ENCODE measurements around the gene GNLY.

Gene GNLY

DNA sequence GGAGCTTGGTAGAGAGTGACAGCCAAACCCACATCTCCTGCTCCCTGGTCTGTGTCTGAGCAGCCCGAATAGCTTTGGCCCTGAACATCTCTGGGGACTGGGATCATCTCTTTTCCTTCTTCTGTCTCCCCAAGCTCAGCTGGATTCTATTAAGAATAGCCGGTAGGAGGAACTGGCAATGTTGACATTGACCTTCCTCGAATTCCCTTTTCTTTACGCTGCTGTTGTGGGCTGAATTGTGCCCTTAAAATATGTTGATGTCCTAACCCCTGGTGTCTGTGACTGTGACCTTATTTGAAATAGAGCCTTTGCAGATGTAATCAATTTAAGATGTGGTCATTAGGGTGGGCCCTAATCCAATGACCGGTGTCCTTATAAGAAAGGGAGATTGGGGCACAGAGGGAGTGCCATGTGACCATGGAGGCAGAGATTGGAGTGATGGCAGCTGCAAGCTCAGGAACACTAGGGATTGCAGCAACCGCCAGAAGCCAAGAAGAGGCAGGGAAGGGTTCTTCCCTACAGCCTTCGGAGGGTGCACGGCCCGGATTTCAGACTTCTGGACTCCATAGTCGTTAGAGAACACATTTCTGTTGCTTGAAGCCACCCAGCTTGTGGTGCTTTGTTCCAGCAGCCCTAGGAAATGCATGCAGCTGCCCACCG is 20.3 kb upstream of the GNLY start:
- TF ChIP-seq, protein P1, sequence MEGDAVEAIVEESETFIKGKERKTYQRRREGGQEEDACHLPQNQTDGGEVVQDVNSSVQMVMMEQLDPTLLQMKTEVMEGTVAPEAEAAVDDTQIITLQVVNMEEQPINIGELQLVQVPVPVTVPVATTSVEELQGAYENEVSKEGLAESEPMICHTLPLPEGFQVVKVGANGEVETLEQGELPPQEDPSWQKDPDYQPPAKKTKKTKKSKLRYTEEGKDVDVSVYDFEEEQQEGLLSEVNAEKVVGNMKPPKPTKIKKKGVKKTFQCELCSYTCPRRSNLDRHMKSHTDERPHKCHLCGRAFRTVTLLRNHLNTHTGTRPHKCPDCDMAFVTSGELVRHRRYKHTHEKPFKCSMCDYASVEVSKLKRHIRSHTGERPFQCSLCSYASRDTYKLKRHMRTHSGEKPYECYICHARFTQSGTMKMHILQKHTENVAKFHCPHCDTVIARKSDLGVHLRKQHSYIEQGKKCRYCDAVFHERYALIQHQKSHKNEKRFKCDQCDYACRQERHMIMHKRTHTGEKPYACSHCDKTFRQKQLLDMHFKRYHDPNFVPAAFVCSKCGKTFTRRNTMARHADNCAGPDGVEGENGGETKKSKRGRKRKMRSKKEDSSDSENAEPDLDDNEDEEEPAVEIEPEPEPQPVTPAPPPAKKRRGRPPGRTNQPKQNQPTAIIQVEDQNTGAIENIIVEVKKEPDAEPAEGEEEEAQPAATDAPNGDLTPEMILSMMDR (IDR thresholded peaks at IDR 0.05; ENCODE audit: low read depth, low read length), result no peak
- no peak for DNase-seq (ENCODE audit: extremely low read depth, low read depth)

DNA sequence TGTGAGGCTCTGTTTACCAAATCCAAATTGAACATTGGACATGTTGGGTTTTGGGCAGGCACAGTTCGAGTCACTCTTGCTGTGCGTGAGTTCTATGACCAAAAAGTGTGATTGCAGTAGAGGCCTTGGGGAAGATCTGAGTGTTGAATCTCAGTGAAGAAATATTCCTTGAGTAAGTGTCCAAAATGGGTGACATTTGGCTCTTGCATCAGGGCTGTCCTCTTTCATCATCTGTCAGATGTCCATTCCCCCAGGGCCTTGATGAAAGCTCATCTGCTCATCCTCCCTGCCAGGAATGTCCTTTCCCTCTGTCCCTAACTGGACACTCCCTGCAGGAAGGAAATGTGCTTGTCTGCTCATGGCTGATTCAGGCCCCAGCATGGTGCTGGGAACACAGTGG is 19.7 kb upstream of the GNLY start:
- TF ChIP-seq, protein P1 (IDR thresholded peaks at IDR 0.05; ENCODE audit: low read depth, low read length), result no peak
- no peak for DNase-seq (ENCODE audit: extremely low read depth, low read depth)

DNA sequence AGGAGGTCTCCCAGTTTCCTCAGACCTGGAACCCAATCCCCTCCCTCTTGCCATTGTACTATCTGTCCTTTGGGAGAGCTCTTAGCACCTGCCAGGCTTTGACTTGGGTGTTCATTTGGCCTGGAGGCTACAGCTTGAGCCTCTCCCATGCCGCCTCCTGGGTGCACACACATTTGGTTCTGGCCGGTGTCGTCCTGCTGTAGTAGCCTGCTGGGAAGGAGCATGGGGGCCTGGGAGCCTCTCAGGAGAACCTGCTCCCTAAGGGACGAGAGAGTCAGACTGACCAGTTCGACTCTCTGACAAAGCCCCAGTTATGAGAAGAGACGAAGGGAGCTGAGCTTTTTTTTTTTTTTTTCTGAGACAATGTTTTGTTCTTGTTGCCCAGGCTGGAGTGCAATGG is 18.7 kb upstream of the GNLY start:
- DNase-seq (ENCODE audit: extremely low read depth, low read depth), result no peak
- TF ChIP-seq, protein P1 (IDR thresholded peaks at IDR 0.05; ENCODE audit: low read depth, low read length), result no peak

DNA sequence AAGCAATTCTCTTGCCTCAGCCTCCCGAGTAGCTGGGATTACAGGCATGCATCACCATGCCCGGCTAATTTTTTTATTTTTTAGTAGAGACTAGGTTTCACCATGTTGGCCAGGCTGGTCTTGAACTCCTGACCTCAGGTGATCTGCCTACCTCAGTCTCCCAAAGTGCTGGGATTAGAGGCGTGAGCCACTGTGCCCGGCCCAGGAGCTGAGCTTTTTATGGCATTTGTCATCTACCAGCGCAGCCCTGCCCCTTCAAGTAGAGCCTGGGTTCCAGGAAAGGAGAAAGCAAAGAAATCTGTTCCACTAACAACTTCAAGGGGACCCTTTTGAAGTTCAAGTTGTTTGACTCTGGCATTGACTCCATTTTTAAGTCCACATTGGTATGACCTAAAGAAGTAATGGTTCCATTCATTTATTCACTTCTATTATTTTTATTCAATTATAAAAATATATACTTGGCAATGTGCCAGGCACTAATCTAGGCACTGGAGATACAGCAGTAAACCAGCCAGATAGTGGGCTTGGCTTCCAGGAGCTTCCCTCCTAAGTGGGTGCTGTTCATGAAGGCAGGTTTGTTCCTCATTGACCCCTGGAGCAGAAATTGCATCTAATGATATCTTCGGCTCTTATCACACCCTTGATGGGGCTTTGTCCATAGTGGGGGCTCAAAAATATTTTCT is 18.2 kb upstream of the GNLY start:
- TF ChIP-seq, protein P1 (IDR thresholded peaks at IDR 0.05; ENCODE audit: low read depth, low read length), result no peak
- DNase-seq (ENCODE audit: extremely low read depth, low read depth), result no peak

DNA sequence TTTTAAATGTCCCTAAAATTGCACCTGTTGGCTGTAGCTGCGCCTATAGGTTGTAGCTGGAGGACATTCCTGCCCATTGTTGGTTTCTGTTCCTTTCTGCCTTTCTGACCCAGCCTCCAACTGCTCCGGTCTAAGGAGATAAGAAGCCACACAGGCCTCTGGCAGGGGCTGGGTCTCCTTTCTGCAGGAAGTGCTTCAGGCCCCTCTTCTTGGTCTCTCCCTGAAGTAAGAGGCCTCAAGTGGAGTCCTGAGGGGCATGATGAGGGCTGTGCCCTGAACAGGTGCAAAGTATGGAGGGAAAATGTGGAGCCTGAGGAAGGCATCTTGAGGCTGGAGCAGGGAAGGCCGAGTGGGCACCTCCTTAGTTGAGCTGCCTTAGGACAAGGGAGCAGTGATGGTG is 15.8 kb upstream of the GNLY start:
- TF ChIP-seq, protein P1 (IDR thresholded peaks at IDR 0.05; ENCODE audit: low read depth, low read length), result no peak
- DNase-seq (ENCODE audit: extremely low read depth, low read depth), result no peak

- TF ChIP-seq, protein P1 (IDR thresholded peaks at IDR 0.05; ENCODE audit: low read depth, low read length), result peak; percentile 98
- no peak for DNase-seq (ENCODE audit: extremely low read depth, low read depth)
Observed at GRCh38 chr2:85678794-85679672, 15.1 kb upstream of the GNLY start.
